ENCODE data around the gene IL18R1.

IL18R1 gene

DNA sequence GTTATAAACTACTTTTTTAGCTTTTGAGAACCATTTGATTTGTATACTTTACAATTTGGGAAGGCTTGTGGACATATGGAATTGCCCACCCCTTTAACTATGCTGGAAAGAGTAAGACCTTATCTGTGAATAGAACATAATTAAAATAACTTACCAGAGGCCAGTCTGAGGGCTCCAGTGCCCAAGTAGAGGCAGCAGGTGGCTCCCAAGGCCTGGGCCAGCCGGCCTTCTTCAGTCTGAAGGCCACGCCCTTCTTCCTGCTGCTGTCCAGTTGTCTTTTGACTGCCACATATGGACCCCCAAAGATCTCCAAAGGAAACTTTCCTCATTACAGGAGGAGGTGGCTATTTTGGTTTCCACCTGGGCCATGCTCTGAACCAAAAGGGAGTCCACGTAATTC, 55.4 kb downstream of the IL18R1 start:
- Histone ChIP-seq H3K4me1 (ENCODE audit: insufficient read depth, poor library complexity, severe bottlenecking) (no peaks in the 10 kb centered on the region), H3K36me3 (ENCODE audit: low read depth) (no peaks in the 10 kb centered on the region), H3K4me3 (ENCODE audit: severe bottlenecking) (no peak overlapping the region), H3K27ac (ENCODE audit: poor library complexity, severe bottlenecking) (no peak overlapping the region), H3K27me3 (ENCODE audit: insufficient read depth, poor library complexity, severe bottlenecking) (peaks cover 3% of the 10 kb centered on the region), H3K9me3 (ENCODE audit: severe bottlenecking) (no peaks in the 10 kb centered on the region)
- DNase-seq (ENCODE audit: low spot score) (no peak), ATAC-seq (ENCODE audit: low read depth) (no peak)
- TF ChIP-seq, protein P1, sequence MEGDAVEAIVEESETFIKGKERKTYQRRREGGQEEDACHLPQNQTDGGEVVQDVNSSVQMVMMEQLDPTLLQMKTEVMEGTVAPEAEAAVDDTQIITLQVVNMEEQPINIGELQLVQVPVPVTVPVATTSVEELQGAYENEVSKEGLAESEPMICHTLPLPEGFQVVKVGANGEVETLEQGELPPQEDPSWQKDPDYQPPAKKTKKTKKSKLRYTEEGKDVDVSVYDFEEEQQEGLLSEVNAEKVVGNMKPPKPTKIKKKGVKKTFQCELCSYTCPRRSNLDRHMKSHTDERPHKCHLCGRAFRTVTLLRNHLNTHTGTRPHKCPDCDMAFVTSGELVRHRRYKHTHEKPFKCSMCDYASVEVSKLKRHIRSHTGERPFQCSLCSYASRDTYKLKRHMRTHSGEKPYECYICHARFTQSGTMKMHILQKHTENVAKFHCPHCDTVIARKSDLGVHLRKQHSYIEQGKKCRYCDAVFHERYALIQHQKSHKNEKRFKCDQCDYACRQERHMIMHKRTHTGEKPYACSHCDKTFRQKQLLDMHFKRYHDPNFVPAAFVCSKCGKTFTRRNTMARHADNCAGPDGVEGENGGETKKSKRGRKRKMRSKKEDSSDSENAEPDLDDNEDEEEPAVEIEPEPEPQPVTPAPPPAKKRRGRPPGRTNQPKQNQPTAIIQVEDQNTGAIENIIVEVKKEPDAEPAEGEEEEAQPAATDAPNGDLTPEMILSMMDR (IDR thresholded peaks at IDR 0.05; ENCODE audit: poor library complexity, severe bottlenecking) = no peak

DNA sequence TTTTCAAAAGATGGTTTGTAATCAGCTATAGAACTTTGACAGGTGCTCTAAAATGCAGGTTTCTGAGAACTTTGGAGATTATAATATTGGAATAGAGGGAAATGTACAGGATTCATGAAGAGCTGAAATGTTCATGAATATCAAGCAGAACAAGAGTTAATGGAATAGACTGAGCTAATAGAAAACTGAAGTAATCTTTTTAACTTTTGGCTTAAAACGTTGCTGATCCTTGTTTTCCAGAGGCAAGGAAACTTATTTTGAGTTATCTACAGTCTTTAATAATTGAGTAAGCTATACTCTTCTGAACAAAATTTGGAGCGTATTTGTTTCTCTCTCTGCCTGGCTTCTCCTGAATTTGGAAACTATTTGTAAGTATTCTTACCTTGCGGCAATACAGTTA, 56.6 kb downstream of the IL18R1 start:
- DNase-seq (ENCODE audit: low spot score) = no peak
- TF ChIP-seq, protein P1 (IDR thresholded peaks at IDR 0.05; ENCODE audit: poor library complexity, severe bottlenecking) = no peak
- no peak overlapping the region for H3K27ac ChIP-seq (ENCODE audit: poor library complexity, severe bottlenecking)
- no peaks in the 10 kb centered on the region for H3K27me3 ChIP-seq (ENCODE audit: insufficient read depth, poor library complexity, severe bottlenecking)
- H3K9me3 ChIP-seq (ENCODE audit: severe bottlenecking) = no peaks in the 10 kb centered on the region
- H3K36me3 ChIP-seq (ENCODE audit: low read depth) = no peaks in the 10 kb centered on the region
- H3K4me1 ChIP-seq (ENCODE audit: insufficient read depth, poor library complexity, severe bottlenecking) = no peaks in the 10 kb centered on the region
- no peak for ATAC-seq (ENCODE audit: low read depth)
- no peak overlapping the region for H3K4me3 ChIP-seq (ENCODE audit: severe bottlenecking)

DNA sequence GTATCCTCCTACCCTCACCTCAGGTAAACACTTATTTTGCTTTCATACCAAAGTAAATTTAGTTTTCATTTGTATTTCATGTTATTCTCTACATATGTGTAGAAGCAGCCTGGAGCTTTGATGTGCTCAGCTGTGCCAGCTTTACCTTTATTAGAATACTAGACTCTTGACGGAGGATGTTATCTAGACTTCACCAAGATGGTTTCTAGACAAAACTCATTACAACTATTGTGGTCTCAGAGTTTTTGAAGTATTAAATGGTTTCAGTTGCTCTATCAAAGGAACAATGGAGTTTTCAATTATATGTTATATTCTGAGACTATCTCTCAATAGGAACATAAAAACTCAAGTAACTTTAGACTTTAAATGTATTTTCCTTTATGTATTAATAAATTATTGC, 62.4 kb downstream of the IL18R1 start:
- H3K4me3 ChIP-seq (ENCODE audit: severe bottlenecking) = no peak overlapping the region
- no peak overlapping the region for H3K27ac ChIP-seq (ENCODE audit: poor library complexity, severe bottlenecking)
- H3K4me1 ChIP-seq (ENCODE audit: insufficient read depth, poor library complexity, severe bottlenecking) = no peaks in the 10 kb centered on the region
- ATAC-seq (ENCODE audit: low read depth) (no peak), DNase-seq (ENCODE audit: low spot score) (no peak)
- TF ChIP-seq, protein P1 (IDR thresholded peaks at IDR 0.05; ENCODE audit: poor library complexity, severe bottlenecking) = no peak
- H3K27me3 ChIP-seq (ENCODE audit: insufficient read depth, poor library complexity, severe bottlenecking) = no peaks in the 10 kb centered on the region
- H3K36me3 ChIP-seq (ENCODE audit: low read depth) = no peaks in the 10 kb centered on the region
- H3K9me3 ChIP-seq (ENCODE audit: severe bottlenecking) = no peaks in the 10 kb centered on the region

DNA sequence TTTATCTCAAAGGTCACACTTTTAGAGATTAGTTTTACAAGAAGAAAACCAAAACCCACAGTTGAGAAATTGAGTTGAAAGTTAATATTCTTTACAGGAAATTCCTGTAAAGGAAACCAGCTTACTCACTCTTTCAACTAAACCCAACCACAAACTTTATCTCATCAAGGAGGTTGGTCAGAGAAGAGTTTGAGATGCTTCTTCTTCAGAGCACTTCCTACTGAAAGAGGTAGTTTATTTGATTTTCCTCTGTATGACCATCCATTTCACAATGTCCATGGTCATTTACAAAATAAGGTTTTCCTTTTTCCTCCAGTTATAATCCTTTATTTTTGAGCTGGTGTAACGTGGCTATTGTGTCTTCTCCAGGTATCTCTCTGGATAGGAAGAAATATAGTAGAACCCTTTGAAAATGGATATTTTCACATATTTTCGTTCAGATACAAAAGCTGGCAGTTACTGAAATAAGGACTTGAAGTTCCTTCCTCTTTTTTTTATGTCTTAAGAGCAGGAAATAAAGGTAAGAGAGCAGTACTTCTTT, 62.9 kb downstream of the IL18R1 start:
- DNase-seq (ENCODE audit: low spot score) (no peak), ATAC-seq (ENCODE audit: low read depth) (no peak)
- no peak overlapping the region for H3K4me3 ChIP-seq (ENCODE audit: severe bottlenecking)
- no peaks in the 10 kb centered on the region for H3K4me1 ChIP-seq (ENCODE audit: insufficient read depth, poor library complexity, severe bottlenecking)
- H3K27ac ChIP-seq (ENCODE audit: poor library complexity, severe bottlenecking) = no peak overlapping the region
- H3K36me3 ChIP-seq (ENCODE audit: low read depth) = no peaks in the 10 kb centered on the region
- TF ChIP-seq, protein P1 (IDR thresholded peaks at IDR 0.05; ENCODE audit: poor library complexity, severe bottlenecking) = no peak
- no peaks in the 10 kb centered on the region for H3K27me3 ChIP-seq (ENCODE audit: insufficient read depth, poor library complexity, severe bottlenecking)
- H3K9me3 ChIP-seq (ENCODE audit: severe bottlenecking) = no peaks in the 10 kb centered on the region

DNA sequence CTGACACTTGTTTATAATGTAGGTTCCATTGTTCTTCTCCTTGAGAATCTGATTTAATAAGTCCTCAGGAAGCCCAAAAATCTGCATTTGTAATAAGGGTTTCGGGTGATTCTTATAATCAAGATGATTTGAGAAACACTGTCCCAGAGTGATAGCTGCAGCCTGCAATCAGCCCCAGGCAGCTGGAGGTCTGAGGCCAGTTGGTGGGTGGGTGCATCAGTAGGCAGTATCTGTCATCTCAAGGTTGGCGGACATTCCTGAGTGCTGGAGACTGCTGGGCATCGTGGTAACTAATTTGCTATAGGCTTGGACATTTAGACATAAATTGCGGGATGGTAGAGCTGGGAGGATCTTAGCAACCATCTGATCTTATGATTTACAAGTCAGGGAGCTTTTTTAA, 64.7 kb downstream of the IL18R1 start:
- no peaks in the 10 kb centered on the region for H3K36me3 ChIP-seq (ENCODE audit: low read depth)
- no peaks in the 10 kb centered on the region for H3K4me1 ChIP-seq (ENCODE audit: insufficient read depth, poor library complexity, severe bottlenecking)
- no peak for ATAC-seq (ENCODE audit: low read depth)
- TF ChIP-seq, protein P1 (IDR thresholded peaks at IDR 0.05; ENCODE audit: poor library complexity, severe bottlenecking) = no peak
- H3K27ac ChIP-seq (ENCODE audit: poor library complexity, severe bottlenecking) = no peak overlapping the region
- DNase-seq (ENCODE audit: low spot score) = no peak
- no peaks in the 10 kb centered on the region for H3K9me3 ChIP-seq (ENCODE audit: severe bottlenecking)
- H3K27me3 ChIP-seq (ENCODE audit: insufficient read depth, poor library complexity, severe bottlenecking) = no peaks in the 10 kb centered on the region
- no peak overlapping the region for H3K4me3 ChIP-seq (ENCODE audit: severe bottlenecking)
